Measurements from ENCODE around the gene SNX14.

The SNX14 gene

DNA sequence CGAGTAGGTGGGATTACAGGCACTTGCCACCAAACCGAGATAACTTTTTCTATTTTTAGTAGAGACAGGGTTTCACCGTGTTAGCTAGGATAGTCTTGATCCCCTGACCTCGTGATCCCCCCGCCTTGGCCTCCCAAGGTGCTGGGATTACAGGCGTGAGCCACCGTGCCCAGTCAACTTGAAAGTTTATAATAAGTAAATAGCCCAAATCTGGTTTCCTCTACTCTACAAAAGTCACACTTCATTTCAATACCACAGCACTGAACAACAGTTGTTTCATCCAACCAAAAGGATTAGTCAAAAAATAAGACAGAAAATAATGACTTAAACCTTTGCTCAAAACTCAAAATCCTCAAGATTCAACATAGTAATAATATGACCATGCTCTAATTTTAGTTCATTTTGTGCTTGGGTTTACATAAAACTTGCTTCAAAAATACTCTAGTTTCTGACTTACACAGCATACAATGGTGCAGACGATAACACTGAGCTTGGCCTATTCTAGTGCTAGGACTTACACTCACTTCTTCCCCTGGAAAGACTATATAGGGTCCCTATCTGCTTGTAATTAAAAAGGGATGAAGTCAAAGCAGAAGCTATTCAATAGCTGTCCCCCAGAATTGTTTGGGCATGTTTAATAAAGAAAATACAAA, 87.1 kb downstream of the SNX14 start:
- no peak for DNase-seq (ENCODE audit: low spot score)

DNA sequence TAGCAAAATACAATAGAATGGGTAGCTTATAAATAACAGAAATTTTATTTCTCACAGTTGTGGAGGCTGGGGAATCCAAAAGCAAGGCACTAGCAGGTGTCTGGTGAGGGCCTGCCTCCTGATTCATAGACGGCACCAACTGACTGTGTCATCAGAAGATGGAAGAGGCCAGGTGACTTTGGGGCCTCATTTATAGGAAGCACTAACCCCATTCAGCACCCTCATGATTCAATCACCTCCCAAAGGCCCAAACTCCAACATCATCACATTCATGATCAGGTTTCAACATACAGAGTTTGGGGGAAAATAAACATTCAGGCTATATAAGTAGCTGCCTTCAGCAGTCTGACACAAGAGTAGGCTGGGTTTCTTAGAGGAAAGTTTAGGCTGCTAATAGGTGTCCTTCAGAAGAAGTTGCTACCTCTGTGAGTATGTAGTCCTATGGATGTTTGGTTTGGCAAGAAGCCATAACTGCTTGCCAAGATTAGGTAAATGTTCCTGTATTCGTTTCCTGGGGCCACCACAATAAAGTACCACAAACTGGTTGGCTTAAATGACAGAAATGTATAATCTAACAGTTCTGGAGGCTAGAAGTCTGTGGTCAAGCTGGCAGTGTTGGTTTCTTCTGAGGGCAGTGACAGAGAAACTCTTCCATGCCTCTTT, 94.9 kb downstream of the SNX14 start:
- no peak for DNase-seq (ENCODE audit: low spot score)

DNA sequence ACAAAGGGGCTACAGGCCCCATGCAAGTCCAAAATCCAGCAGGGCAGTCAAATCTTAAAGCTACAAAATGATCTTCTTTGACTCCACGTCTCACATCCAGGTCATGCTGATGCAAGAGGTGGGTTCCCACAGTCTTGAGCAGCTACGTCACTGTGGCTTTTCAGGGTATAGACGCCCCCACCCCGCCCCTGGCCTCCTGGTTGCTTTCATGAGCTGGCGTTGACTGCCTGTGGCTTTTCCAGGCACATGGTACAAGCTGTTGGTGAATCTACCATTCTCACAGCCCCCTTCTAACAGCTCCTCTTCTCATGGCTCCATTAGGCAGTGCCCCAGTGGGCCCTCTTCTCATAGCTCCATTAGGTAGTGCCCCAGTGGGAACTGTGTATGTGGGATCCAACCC, 96.8 kb downstream of the SNX14 start:
- DNase-seq (ENCODE audit: low spot score): no peak

DNA sequence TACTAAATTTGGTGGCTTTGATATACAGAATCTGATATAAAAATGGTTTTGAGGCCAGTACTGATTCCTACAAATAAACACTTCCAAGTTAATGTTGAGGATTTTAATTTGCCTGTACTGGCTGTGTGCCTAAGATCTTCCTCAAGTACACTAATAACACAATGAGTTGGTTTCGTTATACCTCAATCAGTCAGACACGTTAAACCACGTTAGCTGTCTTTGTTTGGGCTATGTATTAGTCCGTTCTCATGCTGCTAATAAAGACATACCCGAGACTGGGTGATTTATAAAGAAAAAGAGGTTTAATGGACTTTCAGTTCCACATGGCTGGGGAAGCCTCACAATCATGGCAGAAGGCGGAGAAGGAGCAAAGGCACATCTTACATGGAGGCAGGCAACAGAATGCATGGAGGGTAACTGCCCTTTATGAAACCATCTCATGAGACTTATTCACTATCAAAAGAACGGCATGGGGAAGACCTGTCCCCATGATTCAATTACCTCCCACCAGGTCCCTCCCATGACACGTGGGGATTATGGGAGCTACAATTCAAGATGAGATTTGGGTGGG, 97.6 kb downstream of the SNX14 start:
- no peak for DNase-seq (ENCODE audit: low spot score)

DNA sequence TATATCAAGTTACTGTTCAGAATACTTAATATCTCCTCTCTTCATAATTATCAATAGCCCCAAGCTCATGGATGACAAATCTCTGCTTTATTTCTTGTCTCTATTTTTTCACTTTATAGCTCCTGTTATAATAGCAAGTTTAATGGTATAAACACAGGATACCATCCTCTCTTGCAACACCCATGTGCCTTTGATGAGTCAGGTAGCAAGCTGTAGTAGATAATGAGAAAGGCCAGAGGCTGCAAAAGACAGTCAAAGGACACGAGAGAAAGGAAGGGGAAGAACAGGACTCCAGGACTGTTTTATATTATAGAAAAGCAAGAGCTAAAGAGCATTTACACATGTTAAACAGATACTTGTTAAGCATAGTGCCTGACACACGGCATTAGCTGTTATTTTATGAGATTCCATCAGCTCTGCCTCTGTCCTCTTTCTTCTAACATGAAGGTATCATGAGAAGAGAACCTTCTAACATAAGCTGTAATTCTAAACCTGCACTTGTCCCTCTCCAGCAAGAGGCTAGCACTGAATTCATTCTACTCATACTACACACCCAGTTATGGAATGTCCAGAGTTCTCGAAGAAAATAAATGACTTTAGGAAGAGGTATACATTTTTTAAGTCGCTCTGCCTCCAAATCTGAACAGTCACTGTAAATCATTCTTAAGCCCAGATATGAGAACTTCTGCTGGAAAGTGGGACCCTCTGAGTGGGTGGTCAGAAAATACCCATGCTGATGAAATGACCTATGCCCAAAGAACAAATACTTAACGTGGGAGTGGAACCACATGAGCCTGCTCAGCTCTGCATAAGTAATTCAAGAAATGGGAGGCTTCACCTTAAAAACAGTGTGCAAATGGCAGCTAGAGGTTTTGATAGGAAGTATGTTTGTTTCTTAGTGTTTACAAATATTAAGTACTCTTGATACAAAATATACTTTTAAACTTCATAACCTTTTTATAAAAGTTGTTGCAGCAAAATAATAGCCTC, 98.8 kb downstream of the SNX14 start:
- peak; percentile 56 for DNase-seq (ENCODE audit: low spot score)

DNA sequence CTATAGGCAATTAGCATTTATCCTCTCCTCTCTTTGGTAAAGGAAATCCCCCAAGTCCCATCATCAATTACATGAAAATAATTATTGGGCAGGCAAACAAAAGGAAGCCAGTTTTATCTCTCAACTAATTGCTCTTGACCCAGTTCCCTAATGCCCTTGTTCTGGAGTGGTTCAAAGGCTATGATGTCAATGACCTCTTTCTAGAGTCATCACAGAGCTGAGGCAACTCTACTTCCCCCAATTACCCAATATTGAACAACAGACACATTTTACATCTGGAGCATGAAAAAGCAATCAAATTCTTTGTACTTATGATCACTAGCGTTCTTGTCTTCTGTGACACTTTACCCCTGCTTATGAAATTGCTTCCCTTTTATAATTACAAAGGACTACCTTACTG, 100.3 kb downstream of the SNX14 start:
- DNase-seq (ENCODE audit: low spot score): no peak

DNA sequence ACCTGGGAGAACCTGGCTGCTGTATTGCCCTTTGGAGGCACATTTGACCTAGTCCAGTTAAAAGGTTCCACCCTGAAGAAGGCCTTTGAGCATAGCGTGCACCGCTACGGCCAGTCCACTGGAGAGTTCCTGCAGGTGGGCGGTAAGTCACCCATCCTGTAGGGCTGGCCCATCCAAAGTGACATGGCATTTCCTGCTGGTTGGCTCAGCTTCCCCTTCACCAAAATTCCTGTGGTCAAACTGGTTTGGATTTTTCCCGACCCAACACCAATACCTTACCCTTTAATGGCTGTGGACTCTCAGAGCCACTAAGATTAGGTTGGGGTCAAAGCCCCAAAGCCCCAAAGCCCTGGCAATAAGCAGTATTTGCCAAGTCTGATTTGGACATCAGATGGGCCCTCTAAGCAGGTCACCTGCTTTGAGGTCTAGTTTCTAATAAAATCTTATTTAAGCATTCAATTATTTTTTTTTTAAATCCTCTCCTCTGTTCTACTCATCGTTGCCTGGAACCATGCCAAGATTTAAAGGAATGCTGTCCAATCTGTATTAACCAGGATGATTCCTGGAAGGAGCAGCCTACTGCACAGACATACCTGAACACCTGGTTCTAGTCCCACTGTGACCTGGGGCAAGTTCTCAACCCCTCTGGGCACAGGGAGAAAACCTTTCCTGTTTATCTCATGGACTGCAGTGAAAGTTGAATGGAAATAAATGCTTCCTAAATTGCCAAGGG, 103.0 kb downstream of the SNX14 start:
- DNase-seq (ENCODE audit: low spot score): peak; percentile 72

DNA sequence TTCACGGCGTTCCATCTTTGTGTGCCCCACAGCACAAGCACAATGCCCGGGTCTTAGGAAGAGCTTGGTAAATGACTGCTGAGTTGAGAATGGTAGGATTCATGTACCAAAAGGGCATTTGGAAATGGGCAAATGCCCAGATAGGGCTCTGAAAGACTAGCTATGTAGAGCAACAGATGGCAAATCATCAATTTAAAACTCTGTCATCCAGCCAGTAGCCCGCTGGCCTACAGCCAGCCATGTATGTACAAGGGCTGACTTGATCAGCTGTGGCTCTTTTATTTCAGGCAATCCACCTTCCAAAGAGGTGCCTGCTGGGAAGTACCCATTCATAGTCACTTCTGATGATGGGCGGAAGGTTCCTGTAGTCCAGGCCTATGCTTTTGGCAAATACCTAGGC, 108.7 kb downstream of the SNX14 start:
- no peak for DNase-seq (ENCODE audit: low spot score)

DNA sequence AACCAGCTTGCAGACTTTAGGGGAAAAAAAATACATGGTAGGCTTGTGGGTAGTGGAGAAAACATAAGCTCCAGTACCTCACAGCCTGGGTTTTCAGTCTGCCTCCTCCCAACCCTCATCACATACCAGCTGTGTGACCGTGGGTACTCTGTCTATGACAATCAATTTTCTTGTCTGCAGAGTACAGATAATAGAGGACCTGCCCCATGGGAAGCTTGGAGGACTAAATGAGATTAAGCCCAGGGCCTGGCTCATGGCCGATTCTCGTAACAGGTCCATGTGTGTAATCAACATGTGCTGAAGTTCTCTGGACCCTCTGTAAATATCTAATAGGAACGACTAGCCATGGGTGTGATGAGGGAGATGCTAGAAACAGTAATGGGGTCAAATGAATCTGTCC, 109.8 kb downstream of the SNX14 start:
- DNase-seq (ENCODE audit: low spot score): no peak

DNA sequence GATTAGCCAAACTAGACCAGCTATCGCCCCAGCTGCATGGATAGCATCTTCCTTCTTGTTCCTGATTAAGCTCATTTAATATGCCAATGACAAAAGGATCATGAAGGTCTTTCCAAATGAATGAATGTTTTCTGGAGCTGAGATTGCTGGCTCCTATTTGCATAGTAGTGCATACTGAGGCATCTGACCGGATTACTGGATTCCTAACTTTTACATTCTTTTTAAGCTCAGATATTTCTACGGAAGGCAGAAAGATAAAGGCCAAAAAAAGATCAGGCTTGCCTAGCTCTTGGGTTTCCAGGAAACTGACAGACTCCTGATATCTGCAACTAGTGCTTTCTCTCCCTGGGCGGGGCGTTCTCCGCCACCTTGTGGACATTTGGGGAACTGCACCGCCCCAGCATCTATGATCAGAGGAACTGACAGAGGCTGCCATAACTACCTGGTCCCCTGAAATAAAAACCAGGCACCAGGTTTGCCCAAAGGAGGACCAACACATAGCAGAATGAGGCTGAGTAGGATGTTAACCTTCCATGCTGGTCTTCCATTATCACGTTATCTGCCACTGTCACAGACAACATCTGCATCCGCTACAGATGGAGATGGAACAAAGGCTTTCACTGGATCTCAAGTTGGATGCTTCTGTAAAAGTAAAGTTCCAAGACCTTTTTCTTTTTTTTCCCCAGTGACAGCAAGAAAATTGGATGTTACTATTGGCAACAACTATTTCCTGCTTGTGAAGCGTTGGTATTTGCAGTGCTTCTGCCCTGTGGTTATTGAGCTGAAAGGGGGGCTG, 110.6 kb downstream of the SNX14 start:
- DNase-seq (ENCODE audit: low spot score): peak; percentile 51

DNA sequence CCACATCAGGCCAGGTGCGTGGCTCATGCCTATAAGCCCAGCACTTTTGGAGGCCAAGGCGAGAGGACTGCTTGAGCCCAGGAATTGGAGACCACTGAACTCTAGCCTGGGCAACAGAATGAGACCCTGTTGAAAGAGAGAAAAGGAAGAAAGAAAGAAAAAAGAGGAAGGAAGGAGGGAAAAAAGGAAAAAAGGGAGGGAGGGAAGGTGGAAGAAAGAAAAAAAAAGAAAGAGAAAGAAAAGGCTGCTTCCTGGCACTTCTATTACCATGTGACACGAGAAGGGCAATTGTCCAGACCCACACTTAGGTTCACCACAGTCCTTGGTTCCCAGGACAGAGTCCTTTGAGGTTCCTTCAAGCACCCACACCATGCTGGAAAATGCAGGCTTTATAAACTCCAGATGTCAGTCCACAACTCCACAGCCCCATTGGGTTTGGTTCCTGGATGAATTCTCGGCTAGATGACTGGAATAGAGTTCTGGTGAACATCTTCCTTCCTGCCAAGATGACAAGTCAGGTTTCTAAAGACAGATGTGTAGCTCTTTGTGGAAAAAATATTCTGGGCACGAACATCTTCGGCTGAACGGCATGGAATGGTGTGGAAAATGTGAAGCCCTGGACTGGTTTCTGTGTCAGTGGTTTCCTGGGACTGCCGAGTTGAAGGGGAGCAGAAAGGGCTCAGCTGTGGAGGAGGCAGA, 111.3 kb downstream of the SNX14 start:
- DNase-seq (ENCODE audit: low spot score): no peak

DNA sequence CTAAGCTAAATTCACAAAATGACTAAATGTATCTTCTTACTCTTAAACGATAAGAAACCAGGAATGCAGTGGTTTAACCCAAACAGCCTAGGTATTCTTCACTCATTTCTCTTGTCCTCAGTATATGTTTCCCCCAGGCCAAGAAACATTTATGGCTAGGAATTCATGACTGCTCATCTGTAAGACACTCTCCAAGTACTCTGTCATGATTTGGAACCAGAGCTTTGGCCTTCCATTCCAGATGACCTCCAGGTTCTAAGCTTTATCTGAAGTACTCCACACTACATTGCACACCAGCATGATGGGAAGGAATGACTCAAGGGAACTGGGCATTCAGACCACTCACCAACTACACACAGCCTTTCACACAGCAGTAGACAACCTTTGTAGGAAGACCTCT, 114.5 kb downstream of the SNX14 start:
- no peak for DNase-seq (ENCODE audit: low spot score)

DNA sequence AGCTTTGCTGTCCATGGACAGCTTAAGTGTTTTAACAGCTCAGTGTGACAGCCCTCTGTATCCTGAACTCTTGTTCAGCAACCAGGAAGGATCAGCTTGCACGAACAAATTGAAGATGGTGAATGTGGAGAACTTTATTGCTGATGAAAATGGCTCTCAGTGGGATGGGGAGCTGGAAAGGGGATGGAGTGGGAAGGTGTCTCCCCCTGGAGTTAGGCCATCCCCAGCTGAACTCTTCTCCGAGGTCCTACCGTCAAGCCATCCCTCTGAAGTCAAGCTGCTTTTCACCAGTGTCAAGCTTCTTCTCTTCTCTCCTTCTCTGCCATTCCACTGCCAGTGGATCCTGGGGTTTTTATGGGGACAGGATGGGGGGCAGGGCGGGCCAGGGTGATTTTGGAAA, 117.1 kb downstream of the SNX14 start:
- DNase-seq (ENCODE audit: low spot score): no peak

DNA sequence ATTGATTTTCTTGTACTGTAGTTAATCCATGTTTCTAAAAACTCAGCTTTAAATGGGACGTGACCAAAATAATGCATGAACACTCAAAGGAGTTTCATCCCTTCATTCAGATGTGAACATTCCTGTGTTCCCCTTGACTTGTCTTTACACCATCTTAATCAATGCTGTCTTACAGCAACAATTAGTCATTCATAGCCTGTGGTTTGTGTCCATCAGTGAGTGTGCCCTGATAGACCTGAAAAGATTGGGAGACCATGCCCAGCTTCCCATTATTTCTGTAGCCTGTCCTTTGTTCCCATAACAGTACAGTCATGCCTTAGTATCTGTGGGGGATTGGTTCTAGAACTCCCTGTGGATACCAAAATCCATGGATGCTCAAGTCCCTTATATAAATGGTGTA, 119.9 kb downstream of the SNX14 start:
- DNase-seq (ENCODE audit: low spot score): no peak

DNA sequence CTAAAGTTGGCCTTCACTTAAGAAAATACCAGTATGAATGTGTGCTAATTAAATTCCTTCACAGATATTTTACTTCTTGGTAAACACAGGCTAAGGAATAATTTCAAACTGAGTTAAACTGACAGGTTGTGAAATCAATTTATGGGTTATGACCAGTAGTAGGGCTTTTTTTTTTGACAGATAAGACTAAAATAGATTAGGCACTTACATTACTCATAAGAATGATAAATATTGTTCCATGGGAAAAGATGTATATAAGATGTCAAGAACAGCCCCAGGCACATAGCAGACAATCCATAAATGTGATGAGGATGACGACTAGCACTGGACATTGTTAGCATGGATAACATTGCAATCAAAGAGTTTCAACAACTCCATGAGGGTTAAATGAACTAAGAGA, 120.9 kb downstream of the SNX14 start:
- DNase-seq (ENCODE audit: low spot score): no peak

DNA sequence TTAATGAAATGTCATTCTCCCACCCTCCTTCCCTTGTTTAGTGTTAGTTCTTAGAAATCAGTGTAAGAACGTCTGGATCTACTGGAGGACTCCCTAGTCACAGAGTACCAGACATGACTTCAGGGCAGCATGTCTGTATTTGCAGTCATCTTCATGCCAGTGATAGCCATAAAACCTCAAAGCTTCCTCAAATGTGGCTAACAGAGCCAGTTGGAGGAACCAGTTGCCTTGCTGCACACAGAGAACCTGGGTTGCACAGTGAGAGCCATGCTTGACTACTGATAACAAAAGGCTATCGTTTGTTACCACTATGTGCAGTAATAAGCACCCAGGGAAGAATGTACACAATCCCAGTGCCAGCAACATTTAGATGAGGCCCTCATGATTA, 123.6 kb downstream of the SNX14 start:
- DNase-seq (ENCODE audit: low spot score): no peak

DNA sequence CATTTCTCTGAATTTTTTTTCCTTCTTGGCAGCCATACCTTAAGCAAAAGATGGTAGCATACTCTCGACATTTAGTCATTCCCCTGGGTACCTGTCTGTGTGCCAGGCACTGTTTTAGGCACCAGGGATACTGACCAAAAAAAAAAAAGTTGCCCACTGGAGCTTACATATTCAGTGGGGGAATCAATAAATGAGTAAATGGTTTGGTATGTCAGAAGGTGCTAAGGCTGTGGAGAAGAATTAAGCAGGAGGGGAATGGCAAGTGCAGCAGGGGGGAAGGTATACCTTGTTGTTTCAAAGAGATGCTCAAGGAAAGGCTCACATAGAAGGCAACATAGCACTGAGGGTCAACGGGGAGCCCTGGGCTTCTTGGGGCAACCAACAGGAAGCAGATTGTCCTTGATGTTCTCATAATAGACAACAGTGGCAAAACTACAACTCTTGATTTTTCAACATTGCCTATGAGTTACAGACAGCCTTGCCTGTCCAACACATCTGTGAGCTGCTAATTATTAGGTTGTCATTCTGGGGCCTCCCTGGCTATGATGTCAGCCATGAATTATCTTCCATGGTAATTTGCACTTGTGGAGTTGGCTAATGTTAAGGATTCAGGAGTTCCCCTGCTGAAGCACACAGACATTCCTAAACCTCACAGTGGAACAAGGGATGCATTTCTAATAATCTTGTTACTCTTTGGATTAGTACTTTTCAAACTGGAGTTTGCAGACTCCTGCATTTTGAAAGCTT, 124.2 kb downstream of the SNX14 start:
- DNase-seq (ENCODE audit: low spot score): no peak

DNA sequence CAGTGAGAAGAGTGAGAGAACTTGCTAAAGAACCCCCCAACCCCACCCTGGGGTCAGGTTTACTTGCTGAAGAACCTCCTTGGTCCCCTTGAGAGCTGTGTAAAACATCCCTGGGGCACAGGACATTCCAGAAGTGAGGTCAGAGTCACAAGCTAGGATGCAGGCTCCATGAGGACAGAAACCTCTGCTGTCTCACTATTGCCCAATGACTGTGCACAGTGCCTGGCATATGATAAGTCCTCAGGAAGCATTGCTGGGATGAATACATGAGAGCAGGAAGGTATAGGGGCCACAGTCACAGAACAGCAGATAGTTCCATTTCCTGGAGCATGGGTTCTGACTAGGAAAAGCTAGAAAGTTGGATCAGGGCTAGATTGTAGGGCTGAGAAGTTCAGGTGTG, 125.3 kb downstream of the SNX14 start:
- no peak for DNase-seq (ENCODE audit: low spot score)

DNA sequence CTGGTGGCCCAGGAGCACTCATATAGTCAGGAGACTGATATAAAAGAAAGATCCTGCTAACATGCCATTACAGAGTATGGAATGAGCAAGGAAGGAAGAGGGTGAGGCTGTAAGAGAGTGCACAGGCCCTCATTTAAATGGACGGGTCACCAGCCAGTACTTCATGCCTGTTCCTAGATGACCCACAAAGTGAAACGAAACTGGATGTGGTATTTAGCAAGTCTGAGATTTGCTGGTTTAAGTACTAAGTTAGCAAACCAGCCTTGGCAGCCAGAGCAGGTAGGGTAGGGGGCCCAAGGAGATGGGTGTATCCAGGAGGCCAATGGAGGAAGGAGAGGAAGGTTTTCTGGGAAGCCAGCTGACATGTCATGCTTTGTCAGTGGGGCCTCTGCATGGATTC, 127.9 kb downstream of the SNX14 start:
- no peak for DNase-seq (ENCODE audit: low spot score)

DNA sequence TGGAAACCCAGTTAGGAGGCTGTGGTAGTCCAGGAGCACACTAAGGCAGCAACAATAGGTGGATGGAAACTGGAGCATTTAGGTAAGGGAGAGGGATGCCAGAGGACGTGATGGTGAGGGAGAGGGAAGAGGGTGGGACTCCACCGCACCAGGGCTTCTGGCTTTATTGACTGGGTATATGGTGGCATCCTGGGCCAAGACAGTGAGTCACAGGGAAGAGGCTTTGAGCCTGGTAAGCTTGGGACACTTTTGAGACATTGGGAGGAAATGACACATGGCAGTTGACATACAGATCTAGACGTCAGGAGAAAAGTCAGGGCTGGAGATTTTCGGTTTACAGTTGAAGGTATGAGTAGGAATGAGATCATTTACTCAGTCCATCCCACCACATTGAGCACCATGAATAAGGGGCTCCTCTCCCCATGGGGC, 128.9 kb downstream of the SNX14 start:
- peak; percentile 80 for DNase-seq (ENCODE audit: low spot score)

Measured in SW480 (cell line).